Left lung (tissue), 10 donors: Measurements from ENCODE around the gene SLC17A2. TPM values are rescaled to one million over a fixed set of nuclear protein-coding genes. Genes with fewer than 3 reads are reported as not detected.

Experiments
- ATAC-seq: fragments of 200-7000 bp; cut with Tn5 transposase; one replicate; pipeline ENCODE4 v1.9.1; 2020; ENCODE audit warnings: moderate library complexity
- DNase-seq, 4 donors: peaks; one replicate each; pipeline ENCODE4 v3.0.0-alpha.2; 2013 to 2020
- H3K27ac ChIP-seq, 2 donors: fragments of 200-600 bp; sonication (generic) in 1 of 2; one replicate each; pipeline versions ENCODE4 v1.5.0 to v1.8.0; 2020 to 2021
- H3K27me3 ChIP-seq, 2 donors: fragments of 200-600 bp; sonication (generic) in 1 of 2; one replicate each; pipeline versions ENCODE4 v1.5.0 to v1.8.0; 2020 to 2021
- H3K36me3 ChIP-seq, 2 donors: fragments of 200-600 bp; sonication (generic) in 1 of 2; one replicate each; pipeline versions ENCODE4 v1.5.0 to v1.8.0; 2020 to 2021
- H3K4me1 ChIP-seq, 2 donors: fragments of 200-600 bp; one replicate each; pipeline ENCODE4 v1.8.0; 2021
- H3K4me3 ChIP-seq, 2 donors: fragments of 200-600 bp; sonication (generic) in 1 of 2; one replicate each; pipeline versions ENCODE4 v1.5.0 to v1.8.0; 2020 to 2021; ENCODE audit warnings: mild to moderate bottlenecking in 1 of 2
- H3K9me3 ChIP-seq, 2 donors: fragments of 200-600 bp; sonication (generic) in 1 of 2; one replicate each; pipeline versions ENCODE4 v1.5.0 to v1.8.0; 2020 to 2021
- intact Hi-C, 2 donors: fragments of 100-400 bp; cut with DNase I; formaldehyde crosslinking; loops; one replicate each; pipeline versions ENCODE4 v1.11.2 to v1.14.2; 2022
- polyA plus RNA-seq, 6 donors: library from polyadenylated mRNA; unstranded; fragments of 120-200 nt; gene quantifications; one replicate each; pipeline ENCODE4 v1.2.1, GENCODE V29; 2013; ENCODE audit not compliant: insufficient read length in 6 of 6
- total RNA-seq, 2 donors: library from RNA; stranded (reverse); fragmentation: NEBNext Ultra II Directional; extraction: Animal tissue kit (Norgen Biotek cat#: 25700); gene quantifications; one replicate each; pipeline ENCODE4 v1.2.1, GENCODE V29; 2021
- TF ChIP-seq, protein P1 (sequence below), 2 donors: fragments of 200-600 bp; sonication (generic) in 1 of 2; IDR thresholded peaks; one replicate each; pipeline versions ENCODE4 v1.5.0 to v1.8.0; 2021; ENCODE audit warnings: antibody characterized with exemption in 2 of 2
- donor health status: DM: no; HTN: yes; CAD: no.
- donor health status: DM: no; HTN: no; CAD: no.

Gene SLC17A2
- total and polyA plus RNA-seq, 8 donors = not detected

GRCh38 chr6:25872814-25873213 lies 57.7 kb downstream of the SLC17A2 start:
- DNase-seq = no peak
- Histone ChIP-seq H3K9me3 (no peaks in the 10 kb centered on the region), H3K4me3 (no peak overlapping the region), H3K27ac (no peak overlapping the region), H3K4me1 (no peaks in the 10 kb centered on the region), H3K36me3 (no peaks in the 10 kb centered on the region), H3K27me3 (no peaks in the 10 kb centered on the region)
- TF ChIP-seq, protein P1, sequence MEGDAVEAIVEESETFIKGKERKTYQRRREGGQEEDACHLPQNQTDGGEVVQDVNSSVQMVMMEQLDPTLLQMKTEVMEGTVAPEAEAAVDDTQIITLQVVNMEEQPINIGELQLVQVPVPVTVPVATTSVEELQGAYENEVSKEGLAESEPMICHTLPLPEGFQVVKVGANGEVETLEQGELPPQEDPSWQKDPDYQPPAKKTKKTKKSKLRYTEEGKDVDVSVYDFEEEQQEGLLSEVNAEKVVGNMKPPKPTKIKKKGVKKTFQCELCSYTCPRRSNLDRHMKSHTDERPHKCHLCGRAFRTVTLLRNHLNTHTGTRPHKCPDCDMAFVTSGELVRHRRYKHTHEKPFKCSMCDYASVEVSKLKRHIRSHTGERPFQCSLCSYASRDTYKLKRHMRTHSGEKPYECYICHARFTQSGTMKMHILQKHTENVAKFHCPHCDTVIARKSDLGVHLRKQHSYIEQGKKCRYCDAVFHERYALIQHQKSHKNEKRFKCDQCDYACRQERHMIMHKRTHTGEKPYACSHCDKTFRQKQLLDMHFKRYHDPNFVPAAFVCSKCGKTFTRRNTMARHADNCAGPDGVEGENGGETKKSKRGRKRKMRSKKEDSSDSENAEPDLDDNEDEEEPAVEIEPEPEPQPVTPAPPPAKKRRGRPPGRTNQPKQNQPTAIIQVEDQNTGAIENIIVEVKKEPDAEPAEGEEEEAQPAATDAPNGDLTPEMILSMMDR (IDR thresholded peaks at IDR 0.05) = no peak
- no peak for ATAC-seq
- intact Hi-C loops = no loop called here

DNA sequence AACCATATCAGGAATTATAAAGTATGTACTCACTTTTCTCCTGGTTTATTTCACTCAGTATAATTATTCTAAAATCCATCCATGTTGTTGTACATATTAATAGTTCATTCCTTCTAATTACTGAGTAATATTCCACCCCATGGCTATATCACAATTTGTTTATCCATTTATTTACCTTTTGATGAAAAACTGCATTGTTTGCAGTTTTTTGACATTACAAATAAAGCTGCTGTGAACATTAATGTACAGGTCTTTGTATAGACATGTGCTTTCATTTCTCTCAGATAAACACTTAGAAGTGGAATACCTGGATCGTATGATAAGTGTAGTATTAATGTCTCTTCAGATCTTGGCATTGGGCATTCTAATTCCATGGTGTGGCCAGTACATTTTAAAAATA lies 60.7 kb downstream of the SLC17A2 start:
- ATAC-seq (no peak), DNase-seq (no peak)
- TF ChIP-seq, protein P1 (IDR thresholded peaks at IDR 0.05) = no peak
- intact Hi-C loops = no loop called here
- no peak overlapping the region for H3K27ac ChIP-seq
- no peaks in the 10 kb centered on the region for H3K36me3 ChIP-seq
- no peaks in the 10 kb centered on the region for H3K27me3 ChIP-seq
- H3K4me1 ChIP-seq = no peaks in the 10 kb centered on the region
- H3K9me3 ChIP-seq = no peaks in the 10 kb centered on the region
- no peak overlapping the region for H3K4me3 ChIP-seq

- DNase-seq (no peak), ATAC-seq (no peak)
- Histone ChIP-seq H3K9me3 (no peaks in the 10 kb centered on the region), H3K36me3 (no peaks in the 10 kb centered on the region), H3K4me3 (no peak overlapping the region), H3K27me3 (no peaks in the 10 kb centered on the region), H3K27ac (no peak overlapping the region), H3K4me1 (no peaks in the 10 kb centered on the region)
- intact Hi-C loops = no loop called here
- TF ChIP-seq, protein P1 (IDR thresholded peaks at IDR 0.05) = no peak
Observed at GRCh38 chr6:25868436-25869183, 61.9 kb downstream of the SLC17A2 start.

DNA sequence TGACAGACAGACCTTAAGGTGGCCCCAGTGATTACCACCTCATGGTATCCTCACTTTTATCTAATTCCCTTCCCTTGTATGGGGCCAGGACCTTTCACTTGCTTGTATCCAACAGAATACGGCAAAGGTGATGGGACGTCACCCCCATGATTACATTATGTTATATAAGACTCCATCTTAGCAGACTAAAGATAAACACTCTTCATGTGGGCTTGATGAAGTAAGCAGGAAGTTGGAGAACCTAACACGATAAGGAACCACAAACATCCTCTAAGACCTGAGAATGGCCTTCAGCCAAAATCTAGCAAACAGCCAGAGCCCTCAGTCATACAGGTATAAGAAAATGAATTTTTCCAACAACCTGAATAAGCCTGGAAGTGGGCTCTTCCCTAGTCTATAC lies 64.5 kb downstream of the SLC17A2 start:
- intact Hi-C loops = no loop called here
- no peak overlapping the region for H3K4me3 ChIP-seq
- DNase-seq = no peak
- no peaks in the 10 kb centered on the region for H3K27me3 ChIP-seq
- no peaks in the 10 kb centered on the region for H3K36me3 ChIP-seq
- no peaks in the 10 kb centered on the region for H3K4me1 ChIP-seq
- no peaks in the 10 kb centered on the region for H3K9me3 ChIP-seq
- H3K27ac ChIP-seq = no peak overlapping the region
- TF ChIP-seq, protein P1 (IDR thresholded peaks at IDR 0.05) = no peak
- peak; percentile 63 for ATAC-seq

- Histone ChIP-seq H3K4me1 (no peaks in the 10 kb centered on the region), H3K27me3 (no peaks in the 10 kb centered on the region), H3K4me3 (no peak overlapping the region), H3K9me3 (no peaks in the 10 kb centered on the region), H3K36me3 (no peaks in the 10 kb centered on the region), H3K27ac (no peak overlapping the region)
- no peak for ATAC-seq
- TF ChIP-seq, protein P1 (IDR thresholded peaks at IDR 0.05) = no peak
- DNase-seq = no peak
- intact Hi-C loops = no loop called here
Observed at GRCh38 chr6:25863360-25863759, 67.1 kb downstream of the SLC17A2 start.

Other genes starting within 250 kb of the SLC17A2 start
- not detected for gene SLC17A4, start 175.9 kb downstream of the SLC17A2 start, total RNA-seq
- under 1 TPM in 1 of 6 donors, not detected in 5; 0.04 TPM for gene SLC17A4, start 175.9 kb downstream of the SLC17A2 start, polyA plus RNA-seq
- not detected for gene SLC17A1, start 98.6 kb downstream of the SLC17A2 start, total RNA-seq
- gene SLC17A1, start 98.6 kb downstream of the SLC17A2 start, polyA plus RNA-seq = under 1 TPM in 5 of 6 donors, not detected in 1; 0.22 to 0.48 (median 0.30) TPM
- gene SLC17A3, start 56.4 kb downstream of the SLC17A2 start, total RNA-seq = under 1 TPM in 1 of 2 donors, not detected in 1; 0.18 TPM
- under 1 TPM in 3 of 6 donors, not detected in 3; 0.11 to 0.22 (median 0.20) TPM for gene SLC17A3, start 56.4 kb downstream of the SLC17A2 start, polyA plus RNA-seq
- gene TRIM38, start 32.1 kb upstream of the SLC17A2 start, total RNA-seq = 10 to 100 TPM; 13.1 to 15.9 TPM
- 10 to 100 TPM; 11.9 to 16.5 (median 15.4) TPM for gene TRIM38, start 32.1 kb upstream of the SLC17A2 start, polyA plus RNA-seq
- 10 to 100 TPM; 11.8 to 12.7 TPM for gene HFE, start 156.7 kb upstream of the SLC17A2 start, total RNA-seq
- gene HFE, start 156.7 kb upstream of the SLC17A2 start, polyA plus RNA-seq = 10 to 100 TPM; 10.3 to 13.5 (median 12.1) TPM